HepG2 (cell line): Measurements from ENCODE around the gene TMEM41A. TPM values are rescaled to one million over a fixed set of nuclear protein-coding genes. Genes with fewer than 3 reads are reported as not detected.

Source experiments
- ARNTL ChIP-seq: sonication (generic); formaldehyde crosslinking; IDR thresholded peaks from 2 replicates; pipeline ENCODE4 v1.4.0; 2020; ENCODE audit warnings: mild to moderate bottlenecking, missing genetic modification reagents
- ATM ChIP-seq: fragments of 450-650 bp; IDR thresholded peaks from 2 replicates; pipeline ENCODE4 v1.7.1; 2017; ENCODE audit warnings: mild to moderate bottlenecking, borderline replicate concordance
- IKZF4 ChIP-seq: sonication (generic); formaldehyde crosslinking; IDR thresholded peaks from 2 replicates; pipeline ENCODE4 v1.5.1; 2020; ENCODE audit warnings: borderline replicate concordance, mild to moderate bottlenecking, low read depth, missing genetic modification reagents; ENCODE audit errors: not compliant biosample characterization
- SIX1 ChIP-seq: sonication (generic); formaldehyde crosslinking; IDR thresholded peaks from 2 replicates; pipeline ENCODE4 v1.4.0; 2020; ENCODE audit warnings: missing genetic modification reagents, borderline replicate concordance
- ZNF235 ChIP-seq: sonication (generic); formaldehyde crosslinking; IDR thresholded peaks from 2 replicates; pipeline ENCODE4 v1.8.1; 2023; ENCODE audit warnings: mild to moderate bottlenecking, missing genetic modification reagents, borderline replicate concordance
- ZSCAN12 ChIP-seq: sonication (generic); formaldehyde crosslinking; IDR thresholded peaks from 2 replicates; pipeline ENCODE4 v1.9.0; 2021; ENCODE audit warnings: mild to moderate bottlenecking, missing genetic modification reagents
- polyA plus RNA-seq, 8 experiments: library from polyadenylated mRNA; depleted of rRNA in 3 of 8; stranded (reverse) in 7 of 8; unstranded in 1 of 8; fragments of >200 nt; fragmentation: Illumina TruSeq in 4 of 8; extraction: Trizol in 4 of 8; gene quantifications; 2 replicates each; pipeline versions ENCODE4 v1.2.1 to v1.2.3, GENCODE V29; 2011 to 2016; ENCODE audit warnings: low read depth in 4 of 8, missing spikeins in 1 of 8, mixed read lengths in 1 of 8; ENCODE audit not compliant: insufficient read depth in 1 of 8
- total RNA-seq, 5 experiments: library from RNA; depleted of rRNA; stranded (reverse); fragments of >200 nt; fragmentation: Illumina TruSeq; extraction: Trizol; gene quantifications; 2 replicates each; pipeline ENCODE4 v1.2.3, GENCODE V29; 2016; ENCODE audit warnings: low read depth in 1 of 5
- TF ChIP-seq, protein P1 (sequence below): sonication (generic); formaldehyde crosslinking; IDR thresholded peaks from 2 replicates; pipeline ENCODE4 v1.5.1; 2020; ENCODE audit warnings: missing genetic modification reagents, mild to moderate bottlenecking, borderline replicate concordance
- TF ChIP-seq, protein P2 (sequence below): sonication (generic); formaldehyde crosslinking; IDR thresholded peaks from 2 replicates; pipeline ENCODE4 v1.8.1; 2023; ENCODE audit warnings: missing genetic modification reagents, inconsistent platforms, borderline replicate concordance
- TF ChIP-seq, protein P3 (sequence below): sonication (generic); formaldehyde crosslinking; IDR thresholded peaks from 2 replicates; pipeline ENCODE4 v1.8.1; 2022; ENCODE audit warnings: mild to moderate bottlenecking, missing genetic modification reagents
- TF ChIP-seq, protein P4 (sequence below): sonication (generic); formaldehyde crosslinking; IDR thresholded peaks from 2 replicates; pipeline ENCODE4 v1.5.1; 2020; ENCODE audit warnings: missing genetic modification reagents, mild to moderate bottlenecking, borderline replicate concordance
- TF ChIP-seq, protein P5 (sequence below): sonication (generic); formaldehyde crosslinking; IDR thresholded peaks from 2 replicates; pipeline ENCODE4 v1.4.0; 2020; ENCODE audit warnings: missing genetic modification reagents; ENCODE audit errors: not compliant biosample characterization
- TF ChIP-seq, protein P6 (sequence below): IDR thresholded peaks from 2 replicates; pipeline ENCODE4 v1.6.1; 2016
- TF ChIP-seq, protein P7 (sequence below): sonication (generic); formaldehyde crosslinking; IDR thresholded peaks from 2 replicates; pipeline ENCODE4 v1.4.0; 2020; ENCODE audit warnings: missing genetic modification reagents
- TF ChIP-seq, protein P8 (sequence below): sonication (generic); formaldehyde crosslinking; conservative IDR thresholded peaks from 2 replicates; pipeline ENCODE4 v1.8.0; 2022; ENCODE audit warnings: missing genetic modification reagents

Gene TMEM41A
- total and polyA plus RNA-seq, 2 of the 13 experiments (the other 11 are each of a cell fraction or from before 2014, with no cell fraction given), result 30.0 to 40.0 TPM

DNA sequence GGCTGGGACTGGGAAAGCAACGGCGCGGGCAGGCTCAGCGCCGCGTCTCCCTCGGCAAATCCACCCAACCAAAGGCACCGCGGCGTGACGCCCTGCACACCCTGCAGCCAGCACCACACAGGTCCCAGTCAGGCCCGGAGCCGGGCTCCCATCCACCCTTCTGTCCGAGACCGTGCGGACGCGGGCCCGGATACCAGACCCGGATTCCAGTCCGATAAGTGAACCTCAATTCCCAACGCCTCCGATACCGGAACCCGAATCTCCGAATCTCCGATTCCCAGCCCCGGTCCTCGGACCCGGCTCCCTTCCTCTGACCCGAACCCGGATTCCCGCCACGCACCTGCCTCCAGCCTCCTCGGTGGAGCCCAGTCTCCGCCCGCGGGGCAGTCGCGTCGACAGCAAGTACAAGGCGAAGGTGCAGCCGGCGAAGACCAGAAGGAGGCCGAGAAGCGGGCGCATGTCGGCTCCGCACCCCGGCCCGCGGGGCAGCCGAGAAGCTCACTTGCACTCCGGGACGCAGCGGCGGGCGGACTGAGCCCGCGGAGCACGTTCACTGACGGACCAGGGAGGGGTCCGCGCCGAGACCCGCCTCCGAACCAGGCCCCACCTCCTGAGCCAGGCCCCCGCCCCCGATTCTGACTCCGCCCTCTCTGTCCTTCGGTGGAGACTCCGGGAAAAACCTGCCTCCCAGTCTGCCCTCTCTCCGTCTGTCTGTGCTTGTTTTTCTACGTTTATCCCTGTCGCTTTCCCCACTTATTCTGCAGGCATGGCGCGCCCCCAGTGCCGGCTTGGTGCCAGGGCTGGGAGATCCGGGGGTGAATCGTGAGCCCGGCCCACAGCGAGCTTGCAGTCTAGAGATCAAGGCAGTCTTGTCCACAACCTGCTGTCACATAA is at the start of gene TMEM41A (continued):
- TF ChIP-seq, protein P1, sequence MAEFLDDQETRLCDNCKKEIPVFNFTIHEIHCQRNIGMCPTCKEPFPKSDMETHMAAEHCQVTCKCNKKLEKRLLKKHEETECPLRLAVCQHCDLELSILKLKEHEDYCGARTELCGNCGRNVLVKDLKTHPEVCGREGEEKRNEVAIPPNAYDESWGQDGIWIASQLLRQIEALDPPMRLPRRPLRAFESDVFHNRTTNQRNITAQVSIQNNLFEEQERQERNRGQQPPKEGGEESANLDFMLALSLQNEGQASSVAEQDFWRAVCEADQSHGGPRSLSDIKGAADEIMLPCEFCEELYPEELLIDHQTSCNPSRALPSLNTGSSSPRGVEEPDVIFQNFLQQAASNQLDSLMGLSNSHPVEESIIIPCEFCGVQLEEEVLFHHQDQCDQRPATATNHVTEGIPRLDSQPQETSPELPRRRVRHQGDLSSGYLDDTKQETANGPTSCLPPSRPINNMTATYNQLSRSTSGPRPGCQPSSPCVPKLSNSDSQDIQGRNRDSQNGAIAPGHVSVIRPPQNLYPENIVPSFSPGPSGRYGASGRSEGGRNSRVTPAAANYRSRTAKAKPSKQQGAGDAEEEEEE (CRISPR knock-in tag), result no peak
- TF ChIP-seq, protein P2, sequence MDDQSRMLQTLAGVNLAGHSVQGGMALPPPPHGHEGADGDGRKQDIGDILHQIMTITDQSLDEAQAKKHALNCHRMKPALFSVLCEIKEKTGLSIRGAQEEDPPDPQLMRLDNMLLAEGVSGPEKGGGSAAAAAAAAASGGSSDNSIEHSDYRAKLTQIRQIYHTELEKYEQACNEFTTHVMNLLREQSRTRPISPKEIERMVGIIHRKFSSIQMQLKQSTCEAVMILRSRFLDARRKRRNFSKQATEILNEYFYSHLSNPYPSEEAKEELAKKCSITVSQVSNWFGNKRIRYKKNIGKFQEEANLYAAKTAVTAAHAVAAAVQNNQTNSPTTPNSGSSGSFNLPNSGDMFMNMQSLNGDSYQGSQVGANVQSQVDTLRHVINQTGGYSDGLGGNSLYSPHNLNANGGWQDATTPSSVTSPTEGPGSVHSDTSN (CRISPR knock-in tag), result no peak
- peak; percentile 86 for TF ChIP-seq IKZF4 (CRISPR knock-in tag)
- no peak for TF ChIP-seq ATM
- TF ChIP-seq, protein P3, sequence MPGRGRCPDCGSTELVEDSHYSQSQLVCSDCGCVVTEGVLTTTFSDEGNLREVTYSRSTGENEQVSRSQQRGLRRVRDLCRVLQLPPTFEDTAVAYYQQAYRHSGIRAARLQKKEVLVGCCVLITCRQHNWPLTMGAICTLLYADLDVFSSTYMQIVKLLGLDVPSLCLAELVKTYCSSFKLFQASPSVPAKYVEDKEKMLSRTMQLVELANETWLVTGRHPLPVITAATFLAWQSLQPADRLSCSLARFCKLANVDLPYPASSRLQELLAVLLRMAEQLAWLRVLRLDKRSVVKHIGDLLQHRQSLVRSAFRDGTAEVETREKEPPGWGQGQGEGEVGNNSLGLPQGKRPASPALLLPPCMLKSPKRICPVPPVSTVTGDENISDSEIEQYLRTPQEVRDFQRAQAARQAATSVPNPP (CRISPR knock-in tag), result no peak; the same call in 1 of the 2 replicates
- TF ChIP-seq SIX1, result peak; percentile 44; the same call in 1 of the 2 replicates
- TF ChIP-seq, protein P4, sequence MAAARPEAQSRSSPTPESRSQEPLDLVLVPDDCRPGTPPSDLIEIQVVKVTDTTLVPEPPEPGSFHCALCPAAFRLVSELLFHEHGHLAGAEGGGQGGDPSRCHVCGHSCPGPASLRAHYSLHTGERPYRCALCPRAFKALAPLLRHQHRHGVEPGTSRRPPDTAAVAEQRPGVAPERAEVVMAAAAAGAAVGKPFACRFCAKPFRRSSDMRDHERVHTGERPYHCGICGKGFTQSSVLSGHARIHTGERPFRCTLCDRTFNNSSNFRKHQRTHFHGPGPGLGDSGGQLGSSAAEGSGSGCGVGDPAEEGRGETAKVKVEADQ (CRISPR knock-in tag), result peak; percentile 97; the same call in 1 of the 2 replicates
- TF ChIP-seq, protein P5, sequence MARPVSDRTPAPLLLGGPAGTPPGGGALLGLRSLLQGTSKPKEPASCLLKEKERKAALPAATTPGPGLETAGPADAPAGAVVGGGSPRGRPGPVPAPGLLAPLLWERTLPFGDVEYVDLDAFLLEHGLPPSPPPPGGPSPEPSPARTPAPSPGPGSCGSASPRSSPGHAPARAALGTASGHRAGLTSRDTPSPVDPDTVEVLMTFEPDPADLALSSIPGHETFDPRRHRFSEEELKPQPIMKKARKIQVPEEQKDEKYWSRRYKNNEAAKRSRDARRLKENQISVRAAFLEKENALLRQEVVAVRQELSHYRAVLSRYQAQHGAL (CRISPR knock-in tag), result peak; percentile 14
- peak; percentile 13; the same call in 1 of the 2 replicates for TF ChIP-seq ZSCAN12 (CRISPR knock-in tag)
- TF ChIP-seq ARNTL, result 0 out of 2 replicates have a peak, but pooled peaks have one; percentile 57
- TF ChIP-seq, protein P6, sequence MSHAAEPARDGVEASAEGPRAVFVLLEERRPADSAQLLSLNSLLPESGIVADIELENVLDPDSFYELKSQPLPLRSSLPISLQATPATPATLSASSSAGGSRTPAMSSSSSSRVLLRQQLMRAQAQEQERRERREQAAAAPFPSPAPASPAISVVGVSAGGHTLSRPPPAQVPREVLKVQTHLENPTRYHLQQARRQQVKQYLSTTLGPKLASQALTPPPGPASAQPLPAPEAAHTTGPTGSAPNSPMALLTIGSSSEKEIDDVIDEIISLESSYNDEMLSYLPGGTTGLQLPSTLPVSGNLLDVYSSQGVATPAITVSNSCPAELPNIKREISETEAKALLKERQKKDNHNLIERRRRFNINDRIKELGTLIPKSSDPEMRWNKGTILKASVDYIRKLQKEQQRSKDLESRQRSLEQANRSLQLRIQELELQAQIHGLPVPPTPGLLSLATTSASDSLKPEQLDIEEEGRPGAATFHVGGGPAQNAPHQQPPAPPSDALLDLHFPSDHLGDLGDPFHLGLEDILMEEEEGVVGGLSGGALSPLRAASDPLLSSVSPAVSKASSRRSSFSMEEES (CRISPR knock-in tag), result no peak
- peak; percentile 44; the same call in 1 of the 2 replicates for TF ChIP-seq ZNF235
- TF ChIP-seq, protein P7, sequence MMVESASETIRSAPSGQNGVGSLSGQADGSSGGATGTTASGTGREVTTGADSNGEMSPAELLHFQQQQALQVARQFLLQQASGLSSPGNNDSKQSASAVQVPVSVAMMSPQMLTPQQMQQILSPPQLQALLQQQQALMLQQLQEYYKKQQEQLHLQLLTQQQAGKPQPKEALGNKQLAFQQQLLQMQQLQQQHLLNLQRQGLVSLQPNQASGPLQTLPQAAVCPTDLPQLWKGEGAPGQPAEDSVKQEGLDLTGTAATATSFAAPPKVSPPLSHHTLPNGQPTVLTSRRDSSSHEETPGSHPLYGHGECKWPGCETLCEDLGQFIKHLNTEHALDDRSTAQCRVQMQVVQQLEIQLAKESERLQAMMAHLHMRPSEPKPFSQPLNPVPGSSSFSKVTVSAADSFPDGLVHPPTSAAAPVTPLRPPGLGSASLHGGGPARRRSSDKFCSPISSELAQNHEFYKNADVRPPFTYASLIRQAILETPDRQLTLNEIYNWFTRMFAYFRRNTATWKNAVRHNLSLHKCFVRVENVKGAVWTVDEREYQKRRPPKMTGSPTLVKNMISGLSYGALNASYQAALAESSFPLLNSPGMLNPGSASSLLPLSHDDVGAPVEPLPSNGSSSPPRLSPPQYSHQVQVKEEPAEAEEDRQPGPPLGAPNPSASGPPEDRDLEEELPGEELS (CRISPR knock-in tag), result peak; percentile 52
- TF ChIP-seq, protein P8, sequence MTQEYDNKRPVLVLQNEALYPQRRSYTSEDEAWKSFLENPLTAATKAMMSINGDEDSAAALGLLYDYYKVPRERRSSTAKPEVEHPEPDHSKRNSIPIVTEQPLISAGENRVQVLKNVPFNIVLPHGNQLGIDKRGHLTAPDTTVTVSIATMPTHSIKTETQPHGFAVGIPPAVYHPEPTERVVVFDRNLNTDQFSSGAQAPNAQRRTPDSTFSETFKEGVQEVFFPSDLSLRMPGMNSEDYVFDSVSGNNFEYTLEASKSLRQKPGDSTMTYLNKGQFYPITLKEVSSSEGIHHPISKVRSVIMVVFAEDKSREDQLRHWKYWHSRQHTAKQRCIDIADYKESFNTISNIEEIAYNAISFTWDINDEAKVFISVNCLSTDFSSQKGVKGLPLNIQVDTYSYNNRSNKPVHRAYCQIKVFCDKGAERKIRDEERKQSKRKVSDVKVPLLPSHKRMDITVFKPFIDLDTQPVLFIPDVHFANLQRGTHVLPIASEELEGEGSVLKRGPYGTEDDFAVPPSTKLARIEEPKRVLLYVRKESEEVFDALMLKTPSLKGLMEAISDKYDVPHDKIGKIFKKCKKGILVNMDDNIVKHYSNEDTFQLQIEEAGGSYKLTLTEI, result no peak; the same call in 1 of the 2 replicates
